Esophagus muscularis mucosa (tissue), 4 donors: ENCODE data around the gene SERPINA12. TPM values are rescaled to one million over a fixed set of nuclear protein-coding genes. Genes with fewer than 3 reads are reported as not detected.

Experiments
- DNase-seq: peaks from one replicate; pipeline ENCODE4 v3.0.0-alpha.2; 2017; ENCODE audit errors: extremely low spot score
- H3K27ac ChIP-seq, 4 donors: fragments of 200-600 bp; sonication (generic); replicated peaks in 1 of 4; 1 replicate in 3 of 4; 2 replicates in 1 of 4; pipeline ENCODE4 v1.5.1; 2016 to 2019; ENCODE audit warnings: mild to moderate bottlenecking in 1 of 4
- H3K27me3 ChIP-seq, 4 donors: fragments of 200-600 bp; sonication (generic); one replicate each; pipeline versions ENCODE4 v1.5.1 to v1.6.0; 2016 to 2019
- H3K36me3 ChIP-seq, 4 donors: fragments of 200-600 bp; sonication (generic); one replicate each; pipeline ENCODE4 v1.5.1; 2016 to 2019
- H3K4me1 ChIP-seq, 4 donors: fragments of 200-600 bp; sonication (generic); one replicate each; pipeline ENCODE4 v1.5.1; 2016 to 2019
- H3K4me3 ChIP-seq, 4 donors: fragments of 200-600 bp; sonication (generic); 1 replicate in 2 of 4; 2 replicates in 2 of 4; pipeline ENCODE4 v1.5.1; 2016 to 2019; ENCODE audit warnings: mild to moderate bottlenecking in 4 of 4, moderate library complexity in 1 of 4
- H3K9me3 ChIP-seq, 4 donors: fragments of 200-600 bp; sonication (generic); 1 replicate in 3 of 4; 2 replicates in 1 of 4; pipeline ENCODE4 v1.5.1; 2016 to 2019
- EP300 ChIP-seq: sonication (generic); formaldehyde crosslinking; IDR thresholded peaks from one replicate; pipeline ENCODE4 v1.6.1; 2017; ENCODE audit warnings: antibody characterized with exemption
- POLR2A ChIP-seq: fragments of 450-650 bp; IDR thresholded peaks from one replicate; pipeline ENCODE4 v1.6.1; 2017; ENCODE audit warnings: antibody characterized with exemption, moderate library complexity, mild to moderate bottlenecking, low read depth
- POLR2AphosphoS5 ChIP-seq, 2 donors: sonication (generic); formaldehyde crosslinking; IDR thresholded peaks; one replicate each; pipeline ENCODE4 v1.6.1; 2017; ENCODE audit warnings: antibody characterized with exemption in 2 of 2
- WGBS: methylation state at CpG from one replicate; pipeline ENCODE4 v1.1.5; 2018; 5-methylcytosine and 5-hydroxymethylcytosine counted together
- intact Hi-C: fragments of 100-400 bp; cut with DNase I; formaldehyde crosslinking; loops from one replicate; pipeline ENCODE4 v1.15.1; 2023
- total RNA-seq, 4 donors: library from RNA; depleted of rRNA; stranded (reverse); fragments of >200 nt; gene quantifications; one replicate each; pipeline versions ENCODE4 v1.1.0 to v1.2.1, GENCODE V29; 2016
- TF ChIP-seq, protein P1 (sequence below), 3 experiments: fragments of 200-600 bp in 2 of 3; fragments of 450-650 bp in 1 of 3; sonication (generic) in 2 of 3; IDR thresholded peaks; one replicate each; pipeline ENCODE4 v1.5.1; 2017 to 2019; ENCODE audit warnings: antibody characterized with exemption in 3 of 3, mild to moderate bottlenecking in 2 of 3, moderate library complexity in 1 of 3

Gene SERPINA12
- total RNA-seq, 4 donors from 2014 or later, result not detected

DNA sequence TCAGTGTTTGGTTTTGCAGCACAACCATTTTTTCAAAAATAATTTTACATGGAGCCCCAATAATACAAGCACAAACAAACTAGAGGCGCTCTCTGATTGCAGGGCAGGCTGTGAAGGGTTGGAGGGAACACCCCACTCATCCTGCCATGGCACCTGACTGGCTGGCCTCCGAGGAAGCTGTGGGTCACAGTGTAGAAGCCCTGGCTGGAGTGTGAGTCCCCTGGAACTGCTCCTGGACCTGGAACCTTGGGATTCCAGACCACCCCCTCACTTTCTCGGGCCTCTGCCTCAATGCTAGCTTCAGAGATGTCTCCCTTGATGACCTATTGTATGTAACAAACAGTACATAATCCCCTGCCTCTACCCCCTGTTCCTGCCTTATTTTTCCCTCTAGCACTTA, 14.8 kb upstream of the SERPINA12 start:
- peaks cover 0 to 15% (median 5%) of the 10 kb centered on the region in 4 donors for H3K9me3 ChIP-seq
- H3K27me3 ChIP-seq, result no peaks in the 10 kb centered on the region
- H3K27ac ChIP-seq, result no peak overlapping the region
- H3K4me3 ChIP-seq, result no peak overlapping the region
- no peak for DNase-seq
- WGBS, result 47% methylated on average over 3 of the region's 3 CpGs
- TF ChIP-seq POLR2AphosphoS5 (IDR thresholded peaks at IDR 0.05), result no peak
- TF ChIP-seq, protein P1, sequence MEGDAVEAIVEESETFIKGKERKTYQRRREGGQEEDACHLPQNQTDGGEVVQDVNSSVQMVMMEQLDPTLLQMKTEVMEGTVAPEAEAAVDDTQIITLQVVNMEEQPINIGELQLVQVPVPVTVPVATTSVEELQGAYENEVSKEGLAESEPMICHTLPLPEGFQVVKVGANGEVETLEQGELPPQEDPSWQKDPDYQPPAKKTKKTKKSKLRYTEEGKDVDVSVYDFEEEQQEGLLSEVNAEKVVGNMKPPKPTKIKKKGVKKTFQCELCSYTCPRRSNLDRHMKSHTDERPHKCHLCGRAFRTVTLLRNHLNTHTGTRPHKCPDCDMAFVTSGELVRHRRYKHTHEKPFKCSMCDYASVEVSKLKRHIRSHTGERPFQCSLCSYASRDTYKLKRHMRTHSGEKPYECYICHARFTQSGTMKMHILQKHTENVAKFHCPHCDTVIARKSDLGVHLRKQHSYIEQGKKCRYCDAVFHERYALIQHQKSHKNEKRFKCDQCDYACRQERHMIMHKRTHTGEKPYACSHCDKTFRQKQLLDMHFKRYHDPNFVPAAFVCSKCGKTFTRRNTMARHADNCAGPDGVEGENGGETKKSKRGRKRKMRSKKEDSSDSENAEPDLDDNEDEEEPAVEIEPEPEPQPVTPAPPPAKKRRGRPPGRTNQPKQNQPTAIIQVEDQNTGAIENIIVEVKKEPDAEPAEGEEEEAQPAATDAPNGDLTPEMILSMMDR (IDR thresholded peaks at IDR 0.05), result no peak
- intact Hi-C loops, result no loop called here
- H3K4me1 ChIP-seq, result no peaks in the 10 kb centered on the region
- H3K36me3 ChIP-seq, result no peaks in the 10 kb centered on the region

DNA sequence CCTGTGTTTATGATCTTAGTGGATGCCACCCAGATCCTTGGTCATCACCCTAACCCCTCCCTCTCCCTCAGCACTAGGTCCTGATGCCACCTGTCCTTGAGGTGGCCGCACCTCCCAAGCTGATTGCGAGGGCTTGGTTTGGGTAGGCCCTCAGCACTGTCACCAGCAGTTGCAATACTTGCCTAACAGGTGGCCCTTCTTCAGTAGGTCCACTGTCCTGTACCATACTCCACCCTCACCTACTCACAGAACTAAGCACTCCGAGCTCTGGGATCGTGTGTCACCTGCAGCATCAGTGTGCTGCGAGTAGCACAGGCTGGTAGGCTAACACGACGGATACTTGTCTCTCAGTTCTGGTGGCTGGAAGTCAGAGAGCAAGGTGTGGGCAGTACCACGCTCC, 14.0 kb upstream of the SERPINA12 start:
- Histone ChIP-seq H3K27me3 (no peaks in the 10 kb centered on the region), H3K4me3 (no peak overlapping the region), H3K36me3 (no peaks in the 10 kb centered on the region), H3K9me3 (peaks cover 0 to 15% (median 5%) of the 10 kb centered on the region in 4 donors), H3K4me1 (no peaks in the 10 kb centered on the region), H3K27ac (no peak overlapping the region)
- intact Hi-C loops, result no loop called here
- DNase-seq, result no peak
- TF ChIP-seq, protein P1 (IDR thresholded peaks at IDR 0.05), result no peak
- no peak for TF ChIP-seq POLR2AphosphoS5 (IDR thresholded peaks at IDR 0.05)
- TF ChIP-seq EP300, result no peak
- TF ChIP-seq POLR2A, result no peak
- 91% methylated on average over 8 of the region's 8 CpGs for WGBS

DNA sequence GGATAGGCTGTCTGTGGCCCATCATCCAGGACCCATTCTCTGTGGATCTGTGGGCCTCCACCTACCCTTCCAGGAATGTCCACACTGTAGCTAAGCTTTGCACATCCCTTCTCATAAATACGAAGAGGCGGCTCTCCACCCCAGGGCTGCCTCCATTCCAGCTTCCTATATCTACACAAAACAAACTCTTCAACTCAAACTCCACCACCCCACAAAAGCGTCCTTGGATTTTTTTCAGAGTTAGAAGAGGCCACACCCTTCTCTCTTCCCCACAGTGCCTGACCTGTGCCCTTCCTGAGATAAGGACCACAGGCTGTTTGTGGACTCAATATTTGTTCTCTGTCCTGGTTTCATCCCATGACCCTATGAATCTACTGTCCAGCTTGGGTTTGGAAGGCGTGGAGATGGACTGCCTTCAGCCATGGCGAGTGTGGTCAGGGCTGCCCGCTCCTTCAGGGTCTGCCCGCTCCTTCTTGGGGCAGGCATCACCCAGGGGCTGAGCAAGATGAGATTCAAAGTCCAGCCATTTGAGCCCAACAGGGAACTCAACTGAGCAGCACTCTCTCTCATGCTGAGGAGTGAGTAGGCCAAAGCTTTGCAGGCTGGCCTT, 13.0 kb upstream of the SERPINA12 start:
- no peaks in the 10 kb centered on the region for H3K36me3 ChIP-seq
- peaks cover 0 to 5% (median 0%) of the 10 kb centered on the region in 4 donors for H3K27me3 ChIP-seq
- H3K4me1 ChIP-seq, result no peaks in the 10 kb centered on the region
- TF ChIP-seq POLR2AphosphoS5 (IDR thresholded peaks at IDR 0.05) (no peak), EP300 (no peak), POLR2A (no peak)
- TF ChIP-seq, protein P1 (IDR thresholded peaks at IDR 0.05), result no peak
- H3K27ac ChIP-seq, result no peak overlapping the region
- peaks cover 0 to 12% (median 5%) of the 10 kb centered on the region in 4 donors for H3K9me3 ChIP-seq
- no peak overlapping the region for H3K4me3 ChIP-seq
- intact Hi-C loops, result no loop called here
- 81% methylated on average over 7 of the region's 7 CpGs for WGBS
- DNase-seq, result no peak

DNA sequence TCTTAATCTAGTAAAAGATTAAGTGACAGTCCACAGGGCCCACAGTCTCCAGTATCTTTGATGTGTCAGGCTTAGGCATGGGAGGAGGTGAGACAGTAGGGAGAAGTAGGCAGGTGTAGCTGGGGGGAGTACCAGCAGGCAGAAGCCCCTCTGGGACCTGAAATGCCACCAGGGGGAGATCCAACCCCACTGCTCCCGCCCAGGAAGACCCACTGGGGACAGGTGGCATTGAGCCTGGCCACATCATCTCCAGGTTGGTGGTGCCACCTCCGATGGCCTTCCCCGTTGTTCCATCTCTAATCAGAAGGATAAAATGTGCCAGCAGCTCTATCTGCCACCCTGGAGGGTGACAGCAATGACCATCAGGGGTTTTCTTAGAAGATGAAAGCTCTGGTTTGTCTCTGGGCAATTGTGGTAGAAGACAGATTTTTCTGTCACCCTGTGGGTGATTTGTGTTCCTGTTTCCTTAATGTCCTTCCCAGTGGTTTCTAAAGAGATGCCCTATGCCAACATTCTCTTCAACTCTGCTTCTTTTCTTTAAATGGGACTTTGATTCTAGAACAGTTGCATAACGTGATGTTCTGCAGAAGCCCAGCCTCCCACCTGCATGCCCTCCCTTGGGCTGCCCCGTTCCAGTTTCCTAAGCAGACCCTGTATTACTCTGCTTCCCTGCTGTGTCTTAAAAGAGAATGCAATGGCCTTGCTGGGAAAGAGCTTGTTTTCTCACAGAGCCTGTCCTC, 12.3 kb upstream of the SERPINA12 start:
- 59% methylated on average over 5 of the region's 5 CpGs for WGBS
- no peak for TF ChIP-seq POLR2AphosphoS5 (IDR thresholded peaks at IDR 0.05)
- no peak for TF ChIP-seq POLR2A
- TF ChIP-seq, protein P1 (IDR thresholded peaks at IDR 0.05), result no peak
- TF ChIP-seq EP300, result no peak
- intact Hi-C loops, result no loop called here
- no peak for DNase-seq
- Histone ChIP-seq H3K4me3 (no peak overlapping the region), H3K27ac (no peak overlapping the region), H3K4me1 (no peaks in the 10 kb centered on the region), H3K9me3 (peaks cover 0 to 5% (median 2%) of the 10 kb centered on the region in 4 donors), H3K27me3 (peaks cover 0 to 11% (median 0%) of the 10 kb centered on the region in 4 donors), H3K36me3 (no peaks in the 10 kb centered on the region)
